ENCODE data around the gene EME1.

DNA sequence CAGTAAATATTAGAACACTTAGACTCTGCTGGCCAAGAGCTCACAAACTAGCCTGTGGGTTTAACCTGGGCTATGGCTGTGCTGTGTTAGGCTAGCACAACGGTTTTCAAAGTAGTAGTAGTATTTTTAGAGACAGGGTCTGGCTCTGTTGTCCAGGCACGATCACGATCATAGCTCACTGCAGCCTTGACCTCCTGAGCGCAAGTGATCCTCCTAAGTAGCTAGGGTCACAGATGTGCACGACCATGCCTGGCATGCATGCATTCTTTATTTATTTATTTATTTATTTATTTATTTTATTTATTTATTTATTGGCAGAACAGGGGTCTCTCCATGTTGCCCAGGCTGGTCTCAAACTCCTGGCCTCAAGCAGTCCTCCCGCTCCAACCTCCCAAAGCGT, 10.4 kb upstream of the EME1 start:
- TF ChIP-seq, protein P1, sequence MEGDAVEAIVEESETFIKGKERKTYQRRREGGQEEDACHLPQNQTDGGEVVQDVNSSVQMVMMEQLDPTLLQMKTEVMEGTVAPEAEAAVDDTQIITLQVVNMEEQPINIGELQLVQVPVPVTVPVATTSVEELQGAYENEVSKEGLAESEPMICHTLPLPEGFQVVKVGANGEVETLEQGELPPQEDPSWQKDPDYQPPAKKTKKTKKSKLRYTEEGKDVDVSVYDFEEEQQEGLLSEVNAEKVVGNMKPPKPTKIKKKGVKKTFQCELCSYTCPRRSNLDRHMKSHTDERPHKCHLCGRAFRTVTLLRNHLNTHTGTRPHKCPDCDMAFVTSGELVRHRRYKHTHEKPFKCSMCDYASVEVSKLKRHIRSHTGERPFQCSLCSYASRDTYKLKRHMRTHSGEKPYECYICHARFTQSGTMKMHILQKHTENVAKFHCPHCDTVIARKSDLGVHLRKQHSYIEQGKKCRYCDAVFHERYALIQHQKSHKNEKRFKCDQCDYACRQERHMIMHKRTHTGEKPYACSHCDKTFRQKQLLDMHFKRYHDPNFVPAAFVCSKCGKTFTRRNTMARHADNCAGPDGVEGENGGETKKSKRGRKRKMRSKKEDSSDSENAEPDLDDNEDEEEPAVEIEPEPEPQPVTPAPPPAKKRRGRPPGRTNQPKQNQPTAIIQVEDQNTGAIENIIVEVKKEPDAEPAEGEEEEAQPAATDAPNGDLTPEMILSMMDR (IDR thresholded peaks at IDR 0.05; ENCODE audit: insufficient read depth, low read length), result no peak
- TF ChIP-seq POLR2AphosphoS5 (IDR thresholded peaks at IDR 0.05; ENCODE audit: low read depth) (no peak), GABPA (IDR thresholded peaks at IDR 0.05; ENCODE audit: low read depth) (no peak), SPI1 (IDR thresholded peaks at IDR 0.05; ENCODE audit: borderline replicate concordance, low read depth) (no peak)
- TF ChIP-seq, protein P2, sequence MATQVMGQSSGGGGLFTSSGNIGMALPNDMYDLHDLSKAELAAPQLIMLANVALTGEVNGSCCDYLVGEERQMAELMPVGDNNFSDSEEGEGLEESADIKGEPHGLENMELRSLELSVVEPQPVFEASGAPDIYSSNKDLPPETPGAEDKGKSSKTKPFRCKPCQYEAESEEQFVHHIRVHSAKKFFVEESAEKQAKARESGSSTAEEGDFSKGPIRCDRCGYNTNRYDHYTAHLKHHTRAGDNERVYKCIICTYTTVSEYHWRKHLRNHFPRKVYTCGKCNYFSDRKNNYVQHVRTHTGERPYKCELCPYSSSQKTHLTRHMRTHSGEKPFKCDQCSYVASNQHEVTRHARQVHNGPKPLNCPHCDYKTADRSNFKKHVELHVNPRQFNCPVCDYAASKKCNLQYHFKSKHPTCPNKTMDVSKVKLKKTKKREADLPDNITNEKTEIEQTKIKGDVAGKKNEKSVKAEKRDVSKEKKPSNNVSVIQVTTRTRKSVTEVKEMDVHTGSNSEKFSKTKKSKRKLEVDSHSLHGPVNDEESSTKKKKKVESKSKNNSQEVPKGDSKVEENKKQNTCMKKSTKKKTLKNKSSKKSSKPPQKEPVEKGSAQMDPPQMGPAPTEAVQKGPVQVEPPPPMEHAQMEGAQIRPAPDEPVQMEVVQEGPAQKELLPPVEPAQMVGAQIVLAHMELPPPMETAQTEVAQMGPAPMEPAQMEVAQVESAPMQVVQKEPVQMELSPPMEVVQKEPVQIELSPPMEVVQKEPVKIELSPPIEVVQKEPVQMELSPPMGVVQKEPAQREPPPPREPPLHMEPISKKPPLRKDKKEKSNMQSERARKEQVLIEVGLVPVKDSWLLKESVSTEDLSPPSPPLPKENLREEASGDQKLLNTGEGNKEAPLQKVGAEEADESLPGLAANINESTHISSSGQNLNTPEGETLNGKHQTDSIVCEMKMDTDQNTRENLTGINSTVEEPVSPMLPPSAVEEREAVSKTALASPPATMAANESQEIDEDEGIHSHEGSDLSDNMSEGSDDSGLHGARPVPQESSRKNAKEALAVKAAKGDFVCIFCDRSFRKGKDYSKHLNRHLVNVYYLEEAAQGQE (IDR thresholded peaks at IDR 0.05; ENCODE audit: insufficient replicate concordance, low read depth), result no peak

Data from HL-60 (cell line).